Measurements from ENCODE around the gene ZNF397.

GRCh38 chr18:35197296-35197695, 43.5 kb upstream of the ZNF397 start:
- TF ChIP-seq, protein P1, sequence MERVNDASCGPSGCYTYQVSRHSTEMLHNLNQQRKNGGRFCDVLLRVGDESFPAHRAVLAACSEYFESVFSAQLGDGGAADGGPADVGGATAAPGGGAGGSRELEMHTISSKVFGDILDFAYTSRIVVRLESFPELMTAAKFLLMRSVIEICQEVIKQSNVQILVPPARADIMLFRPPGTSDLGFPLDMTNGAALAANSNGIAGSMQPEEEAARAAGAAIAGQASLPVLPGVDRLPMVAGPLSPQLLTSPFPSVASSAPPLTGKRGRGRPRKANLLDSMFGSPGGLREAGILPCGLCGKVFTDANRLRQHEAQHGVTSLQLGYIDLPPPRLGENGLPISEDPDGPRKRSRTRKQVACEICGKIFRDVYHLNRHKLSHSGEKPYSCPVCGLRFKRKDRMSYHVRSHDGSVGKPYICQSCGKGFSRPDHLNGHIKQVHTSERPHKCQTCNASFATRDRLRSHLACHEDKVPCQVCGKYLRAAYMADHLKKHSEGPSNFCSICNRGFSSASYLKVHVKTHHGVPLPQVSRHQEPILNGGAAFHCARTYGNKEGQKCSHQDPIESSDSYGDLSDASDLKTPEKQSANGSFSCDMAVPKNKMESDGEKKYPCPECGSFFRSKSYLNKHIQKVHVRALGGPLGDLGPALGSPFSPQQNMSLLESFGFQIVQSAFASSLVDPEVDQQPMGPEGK (CRISPR knock-in tag; IDR thresholded peaks at IDR 0.05; ENCODE audit: borderline replicate concordance), result no peak
- TF ChIP-seq SNAI2 (CRISPR knock-in tag; IDR thresholded peaks at IDR 0.05) (no peak), ZC3H10 (CRISPR knock-in tag; IDR thresholded peaks at IDR 0.05) (no peak), BACH2 (CRISPR knock-in tag; IDR thresholded peaks at IDR 0.05; ENCODE audit: borderline replicate concordance) (no peak), ZFP30 (CRISPR knock-in tag; IDR thresholded peaks at IDR 0.05) (no peak), ZFP3 (CRISPR knock-in tag; IDR thresholded peaks at IDR 0.05) (no peak), OSR1 (CRISPR knock-in tag; IDR thresholded peaks at IDR 0.05) (no peak)

Data from SK-N-SH treated with all-trans-retinoic acid at 6 μM for 48 hours (cell line).